Uterus (tissue), 2 donors: ENCODE data around the gene STK33.

Experiments used
- POLR2A ChIP-seq, 2 donors: fragments of 450-650 bp; IDR thresholded peaks; one replicate each; pipeline ENCODE4 v1.6.1; 2016; ENCODE audit warnings: antibody characterized with exemption in 2 of 2, mild to moderate bottlenecking in 1 of 2, moderate library complexity in 1 of 2
- TF ChIP-seq, protein P1 (sequence below), 4 experiments: fragments of 200-600 bp in 2 of 4; fragments of 450-650 bp in 2 of 4; sonication (generic) in 2 of 4; IDR thresholded peaks; one replicate each; pipeline ENCODE4 v1.5.1; 2016 to 2019; ENCODE audit warnings: antibody characterized with exemption in 4 of 4, mild to moderate bottlenecking in 2 of 4, moderate library complexity in 1 of 4

DNA sequence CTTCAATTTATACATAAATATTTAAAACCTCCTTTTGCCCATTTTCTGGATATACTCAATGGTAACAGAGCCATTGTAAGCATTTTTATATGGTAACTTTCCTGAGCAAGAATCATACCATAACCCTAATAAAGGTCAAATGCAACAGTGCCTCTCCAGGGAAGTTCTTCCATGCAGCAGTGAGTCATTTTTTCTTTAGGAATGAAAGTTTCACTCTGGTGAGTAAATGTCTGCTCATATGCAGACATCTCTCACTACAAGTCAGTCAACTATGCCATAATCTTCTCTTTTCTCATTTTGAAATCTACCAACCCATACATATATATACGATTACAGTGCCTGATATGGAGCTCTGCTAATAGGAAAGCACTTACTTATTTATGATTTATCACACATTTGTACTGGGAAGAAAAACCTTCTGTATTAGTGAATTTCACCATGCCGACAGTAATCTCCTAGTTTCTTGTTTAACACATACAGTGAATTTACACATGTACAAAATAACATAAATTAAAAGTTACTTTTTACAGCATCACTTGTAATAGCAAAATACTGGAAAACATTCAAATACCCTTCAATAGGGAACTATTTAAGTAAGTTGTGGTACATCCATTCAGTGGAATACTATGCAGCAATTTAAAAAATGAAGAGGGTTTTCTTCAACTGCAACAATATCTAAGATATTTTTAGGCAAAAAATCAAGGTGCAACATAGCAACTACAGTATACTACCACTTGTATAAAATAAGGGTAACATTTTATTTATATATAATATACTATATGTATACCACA lies 16.0 kb downstream of the STK33 start:
- TF ChIP-seq POLR2A (IDR thresholded peaks at IDR 0.05) = no peak
- TF ChIP-seq, protein P1, sequence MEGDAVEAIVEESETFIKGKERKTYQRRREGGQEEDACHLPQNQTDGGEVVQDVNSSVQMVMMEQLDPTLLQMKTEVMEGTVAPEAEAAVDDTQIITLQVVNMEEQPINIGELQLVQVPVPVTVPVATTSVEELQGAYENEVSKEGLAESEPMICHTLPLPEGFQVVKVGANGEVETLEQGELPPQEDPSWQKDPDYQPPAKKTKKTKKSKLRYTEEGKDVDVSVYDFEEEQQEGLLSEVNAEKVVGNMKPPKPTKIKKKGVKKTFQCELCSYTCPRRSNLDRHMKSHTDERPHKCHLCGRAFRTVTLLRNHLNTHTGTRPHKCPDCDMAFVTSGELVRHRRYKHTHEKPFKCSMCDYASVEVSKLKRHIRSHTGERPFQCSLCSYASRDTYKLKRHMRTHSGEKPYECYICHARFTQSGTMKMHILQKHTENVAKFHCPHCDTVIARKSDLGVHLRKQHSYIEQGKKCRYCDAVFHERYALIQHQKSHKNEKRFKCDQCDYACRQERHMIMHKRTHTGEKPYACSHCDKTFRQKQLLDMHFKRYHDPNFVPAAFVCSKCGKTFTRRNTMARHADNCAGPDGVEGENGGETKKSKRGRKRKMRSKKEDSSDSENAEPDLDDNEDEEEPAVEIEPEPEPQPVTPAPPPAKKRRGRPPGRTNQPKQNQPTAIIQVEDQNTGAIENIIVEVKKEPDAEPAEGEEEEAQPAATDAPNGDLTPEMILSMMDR (IDR thresholded peaks at IDR 0.05) = no peak
